ENCODE results near the gene ITPRIP.

- no peak for TF ChIP-seq ZNF157 (tag by site-specific recombination; IDR thresholded peaks at IDR 0.05)
- TF ChIP-seq CTCF (tag by site-specific recombination; IDR thresholded peaks at IDR 0.05), result no peak
- no peak for TF ChIP-seq ZNF501 (tag by site-specific recombination; IDR thresholded peaks at IDR 0.05)
- TF ChIP-seq SP2 (tag by site-specific recombination; IDR thresholded peaks at IDR 0.05), result no peak
- TF ChIP-seq TCF7L2 (IDR thresholded peaks at IDR 0.05; ENCODE audit: borderline replicate concordance, low read depth, low read length), result no peak
- no peak for TF ChIP-seq TRIM28 (IDR thresholded peaks at IDR 0.05; ENCODE audit: borderline replicate concordance, low read length)
- TF ChIP-seq YY2 (tag by site-specific recombination; IDR thresholded peaks at IDR 0.05), result no peak
- TF ChIP-seq ZBTB8A (tag by site-specific recombination; IDR thresholded peaks at IDR 0.05), result no peak
These were observed 11.2 kb downstream of the ITPRIP start for GRCh38 chr10:104326991-104327610.
